Activated naive CD4-positive, alpha-beta T cell treated with anti-CD3 and anti-CD28 coated beads, Interleukin-2, amount 50 U/mL, for 24 hours (primary cell): ENCODE results near the gene DDAH2.
"Not testable (repeated sequence)": the region's sequence is repeated elsewhere in the genome, so short reads cannot be mapped to it uniquely, and the experiment has no call there.

Experiments
- H3K27ac Mint-ChIP-seq: one replicate; pipeline ENCODE4 v1.8.0; 2021; ENCODE audit warnings: mild to moderate bottlenecking, mixed read lengths
- H3K27me3 Mint-ChIP-seq: one replicate; pipeline ENCODE4 v1.8.0; 2021; ENCODE audit warnings: mixed read lengths
- H3K36me3 Mint-ChIP-seq: one replicate; pipeline ENCODE4 v1.8.0; 2021; ENCODE audit warnings: mixed read lengths
- H3K4me1 Mint-ChIP-seq: one replicate; pipeline ENCODE4 v1.8.0; 2021; ENCODE audit warnings: mixed read lengths
- H3K4me3 Mint-ChIP-seq: one replicate; pipeline ENCODE4 v1.8.0; 2021; ENCODE audit warnings: mild to moderate bottlenecking, mixed read lengths
- H3K9me3 Mint-ChIP-seq: one replicate; pipeline ENCODE4 v1.8.0; 2021; ENCODE audit warnings: mixed read lengths

The DDAH2 gene

DNA sequence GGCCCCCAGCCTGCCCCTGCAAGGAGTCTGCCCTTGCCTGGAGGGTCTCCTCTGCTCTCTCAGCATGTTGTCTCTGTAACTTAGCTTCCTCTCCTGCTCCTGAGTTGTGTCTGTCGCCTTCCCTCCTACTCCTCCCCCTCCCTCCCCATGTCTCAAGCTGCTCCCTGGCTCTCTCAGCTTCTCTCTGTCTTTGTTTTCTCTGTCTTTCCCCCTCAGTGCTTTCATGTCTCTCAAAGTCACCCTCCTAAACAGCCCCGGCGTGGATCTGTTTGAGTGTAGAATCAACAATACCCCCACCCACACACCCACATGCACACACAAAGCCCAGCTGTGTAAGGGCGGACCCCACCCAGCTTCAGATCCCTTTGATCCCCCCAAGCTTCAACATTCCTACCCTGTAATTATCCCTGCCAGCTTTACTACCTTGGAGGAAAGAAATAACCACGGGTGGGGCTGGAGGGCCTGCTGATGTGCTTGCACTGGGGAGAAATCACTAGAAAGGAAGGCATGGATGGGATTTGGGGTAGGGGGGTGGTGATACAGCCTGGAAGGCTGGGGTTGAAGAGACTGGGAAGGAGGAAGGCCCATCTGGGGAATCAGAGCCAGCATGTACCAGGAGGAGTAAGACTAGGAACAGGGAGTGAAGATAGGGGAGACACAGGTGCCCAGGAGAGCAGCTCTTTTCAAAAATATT lies 15.0 kb downstream of the DDAH2 start:
- Mint-ChIP-seq H3K27ac (peak overlapping the region; percentile 17), H3K36me3 (no peaks in the 10 kb centered on the region), H3K4me1 (peaks cover 19% of the 10 kb centered on the region), H3K4me3 (no peak overlapping the region), H3K27me3 (no peaks in the 10 kb centered on the region), H3K9me3 (no peaks in the 10 kb centered on the region)

DNA sequence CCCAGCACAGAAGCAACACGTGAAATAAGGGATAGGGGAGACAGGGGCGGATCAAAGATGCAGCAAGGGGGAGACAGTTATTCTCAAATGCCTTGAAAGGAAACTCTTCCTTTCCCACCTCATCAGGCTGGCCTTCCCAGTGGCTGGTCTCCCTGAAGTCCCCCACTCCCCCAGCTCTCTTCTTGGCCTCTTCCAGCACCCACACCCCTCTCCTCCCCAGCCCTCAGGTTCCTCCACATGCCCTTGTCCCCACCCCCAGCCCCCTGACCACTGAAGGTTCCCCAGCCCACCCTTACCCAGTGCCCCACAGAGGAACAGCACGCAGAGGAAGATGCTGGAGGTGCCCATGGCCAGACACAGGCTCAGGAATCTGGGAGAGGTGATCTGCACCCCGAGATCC lies 15.6 kb downstream of the DDAH2 start:
- Mint-ChIP-seq H3K27me3 (no peaks in the 10 kb centered on the region), H3K9me3 (no peaks in the 10 kb centered on the region), H3K27ac (no peak overlapping the region), H3K4me1 (peaks cover 19% of the 10 kb centered on the region), H3K4me3 (no peak overlapping the region), H3K36me3 (no peaks in the 10 kb centered on the region)

DNA sequence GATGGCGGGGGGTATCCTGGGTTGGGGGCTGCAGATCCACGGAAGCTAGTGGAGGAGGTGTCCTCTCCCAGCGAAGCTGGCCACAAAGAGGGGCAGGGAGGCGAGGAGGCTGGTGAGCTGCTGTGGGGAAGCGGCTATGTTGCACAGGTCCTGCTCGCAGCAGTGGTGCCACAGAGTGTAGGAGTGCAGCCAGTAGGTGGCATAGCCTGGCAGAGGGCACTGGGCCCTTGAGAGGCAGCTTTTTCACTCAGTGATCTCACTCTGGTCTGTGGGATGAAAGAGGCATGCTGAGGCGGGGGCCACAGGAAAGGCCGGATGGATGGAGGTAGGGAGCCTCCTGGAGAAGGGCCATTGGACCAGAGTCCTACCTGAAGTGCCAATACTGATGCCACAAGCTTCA lies 16.8 kb downstream of the DDAH2 start:
- H3K4me1 Mint-ChIP-seq, result peaks cover 19% of the 10 kb centered on the region
- no peaks in the 10 kb centered on the region for H3K9me3 Mint-ChIP-seq
- H3K27me3 Mint-ChIP-seq, result no peaks in the 10 kb centered on the region
- no peaks in the 10 kb centered on the region for H3K36me3 Mint-ChIP-seq
- H3K27ac Mint-ChIP-seq, result no peak overlapping the region
- H3K4me3 Mint-ChIP-seq, result no peak overlapping the region

DNA sequence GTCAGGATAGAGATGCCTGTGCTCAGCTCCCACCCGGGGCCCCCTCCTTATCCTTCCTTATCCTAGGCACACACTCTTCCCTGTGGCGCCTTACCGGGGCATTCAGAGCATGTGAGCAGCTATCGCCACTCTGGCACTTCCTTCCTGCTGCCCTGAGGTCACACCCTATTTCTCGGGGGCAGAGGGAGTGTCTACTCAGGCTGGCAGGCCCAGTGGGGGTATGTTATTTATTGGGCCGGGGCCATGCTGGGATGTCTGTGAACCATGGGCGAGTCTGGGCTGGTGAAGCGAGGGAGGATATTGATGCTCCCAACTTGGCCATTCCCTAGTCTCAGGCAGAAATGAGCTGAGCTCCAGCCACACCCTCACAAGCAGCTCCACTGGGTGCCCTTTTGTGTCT lies 17.9 kb downstream of the DDAH2 start:
- Mint-ChIP-seq H3K27ac (no peak overlapping the region), H3K36me3 (no peaks in the 10 kb centered on the region), H3K4me1 (peaks cover 19% of the 10 kb centered on the region), H3K27me3 (no peaks in the 10 kb centered on the region), H3K9me3 (no peaks in the 10 kb centered on the region), H3K4me3 (no peak overlapping the region)

DNA sequence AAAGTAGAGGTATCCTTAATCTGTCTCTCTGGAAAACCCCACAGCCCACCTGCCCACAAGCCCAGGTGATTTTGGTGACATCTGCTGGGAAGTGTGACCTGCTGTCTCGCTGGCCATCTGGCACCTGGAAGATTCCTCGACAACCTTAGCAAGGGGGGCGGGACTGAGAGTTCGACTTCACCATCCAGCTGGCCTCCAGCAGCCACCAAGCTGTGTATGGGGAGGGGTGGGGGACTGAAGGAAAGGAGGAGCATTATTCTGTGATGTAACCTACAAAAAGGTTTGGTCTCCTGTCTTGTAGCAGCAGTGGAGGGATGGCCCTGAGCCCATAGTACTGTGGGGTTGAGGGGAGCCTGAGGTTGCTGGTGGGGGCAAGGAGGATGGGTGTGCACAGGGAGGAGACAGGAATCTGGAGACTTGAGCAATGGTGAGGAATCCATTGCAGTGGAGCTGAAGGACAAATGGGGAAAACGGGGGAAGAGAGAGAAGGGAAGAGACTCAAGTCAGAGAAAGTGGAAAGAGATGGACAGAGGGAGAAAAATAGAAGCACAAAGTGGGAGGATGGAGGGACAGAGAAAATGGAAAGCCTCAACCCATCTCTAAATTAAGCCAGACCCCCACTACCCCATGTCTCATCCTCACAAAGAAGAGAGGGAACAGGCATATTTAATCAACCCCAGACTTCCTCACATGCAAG lies 18.4 kb downstream of the DDAH2 start:
- Mint-ChIP-seq H3K27me3 (no peaks in the 10 kb centered on the region), H3K9me3 (no peaks in the 10 kb centered on the region), H3K4me3 (no peak overlapping the region), H3K36me3 (no peaks in the 10 kb centered on the region), H3K4me1 (peaks cover 19% of the 10 kb centered on the region), H3K27ac (no peak overlapping the region)

DNA sequence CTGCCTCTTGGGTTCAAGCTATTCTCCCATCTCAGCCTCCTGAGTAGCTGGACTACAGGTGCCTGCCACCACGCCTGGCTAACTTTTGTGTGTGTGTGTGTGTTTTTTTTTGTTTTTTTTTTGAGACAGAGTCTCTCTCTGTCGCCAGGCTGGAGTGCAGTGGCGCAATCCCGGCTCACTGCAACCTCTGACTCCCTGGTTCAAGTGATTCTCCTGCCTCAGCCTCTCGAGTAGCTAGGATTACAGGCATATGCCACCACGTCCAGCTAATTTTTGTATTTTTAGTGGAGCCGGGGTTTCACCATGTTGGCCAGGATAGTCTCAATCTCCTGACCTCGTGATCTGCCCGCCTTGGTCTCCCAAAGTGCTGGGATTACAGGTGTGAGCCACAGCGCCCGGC lies 19.9 kb downstream of the DDAH2 start:
- H3K4me1 Mint-ChIP-seq, result peaks cover 18% of the 10 kb centered on the region
- not testable (repeated sequence) for H3K4me3 Mint-ChIP-seq, H3K27me3 Mint-ChIP-seq, H3K36me3 Mint-ChIP-seq, H3K9me3 Mint-ChIP-seq, H3K27ac Mint-ChIP-seq

DNA sequence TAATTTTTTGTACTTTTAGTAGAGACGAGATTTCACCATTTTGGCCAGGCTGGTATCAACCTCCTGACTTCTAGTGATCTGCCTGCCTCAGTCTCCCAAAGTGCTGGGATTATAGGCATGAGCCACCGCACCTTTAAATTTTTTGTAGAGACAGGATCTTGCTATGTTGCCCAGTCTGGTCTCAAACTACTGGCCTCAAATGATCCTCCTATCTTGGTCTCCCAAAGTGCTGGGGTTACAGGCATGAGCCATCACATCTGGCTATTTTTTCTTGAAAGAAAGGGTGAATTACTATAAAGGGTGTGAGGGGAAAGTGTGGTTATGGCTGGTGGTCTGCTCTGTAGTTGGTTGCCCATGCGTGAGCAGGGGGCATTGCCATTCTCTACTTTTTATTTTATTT lies 20.9 kb downstream of the DDAH2 start:
- Mint-ChIP-seq H3K4me1 (peaks cover 17% of the 10 kb centered on the region), H3K27ac (no peak overlapping the region), H3K27me3 (no peaks in the 10 kb centered on the region), H3K36me3 (no peaks in the 10 kb centered on the region), H3K9me3 (no peaks in the 10 kb centered on the region), H3K4me3 (no peak overlapping the region)

DNA sequence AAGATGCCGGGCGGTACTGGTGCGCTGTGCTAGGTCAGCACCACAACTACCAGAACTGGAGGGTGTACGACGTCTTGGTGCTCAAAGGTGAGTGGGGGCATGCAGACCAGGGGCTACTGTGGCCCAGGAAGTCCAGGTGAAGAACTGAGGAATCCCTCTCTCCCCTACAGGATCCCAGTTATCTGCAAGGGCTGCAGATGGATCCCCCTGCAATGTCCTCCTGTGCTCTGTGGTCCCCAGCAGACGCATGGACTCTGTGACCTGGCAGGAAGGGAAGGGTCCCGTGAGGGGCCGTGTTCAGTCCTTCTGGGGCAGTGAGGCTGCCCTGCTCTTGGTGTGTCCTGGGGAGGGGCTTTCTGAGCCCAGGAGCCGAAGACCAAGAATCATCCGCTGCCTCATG lies 21.4 kb downstream of the DDAH2 start:
- peaks cover 18% of the 10 kb centered on the region for H3K4me1 Mint-ChIP-seq
- no peaks in the 10 kb centered on the region for H3K27me3 Mint-ChIP-seq

DNA sequence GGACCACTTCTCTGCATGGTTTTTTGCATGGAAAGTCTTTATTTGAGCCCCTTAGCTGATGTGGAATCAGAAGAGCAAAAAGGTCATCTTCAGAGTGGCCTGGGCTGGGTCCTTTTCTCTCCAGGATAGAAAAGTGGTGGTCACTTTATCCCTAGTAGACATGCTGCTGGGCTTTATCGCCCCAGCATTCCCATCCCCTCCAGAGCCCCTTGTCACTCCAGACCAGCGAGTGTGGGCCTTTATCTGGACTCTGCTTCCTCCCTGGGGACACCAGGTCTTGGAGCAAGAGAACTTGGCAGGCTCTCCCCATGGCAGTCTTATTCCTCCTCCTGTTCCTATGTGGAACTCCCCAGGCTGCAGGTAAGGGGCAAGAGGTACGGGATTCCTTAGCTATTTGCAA lies 22.5 kb downstream of the DDAH2 start, which contains the start of gene LY6G6F:
TSS of gene LY6G6F (plus strand) at position 268 of the 400 bp plus-strand sequence. CDS start at position 309, 41 bp downstream.
- H3K27me3 Mint-ChIP-seq, result no peaks in the 10 kb centered on the region
- no peak within 1 kb of the TSS for H3K4me3 Mint-ChIP-seq
- no peaks in the 10 kb centered on the region for H3K36me3 Mint-ChIP-seq
- H3K4me1 Mint-ChIP-seq, result peaks cover 22% of the 10 kb centered on the region
- H3K27ac Mint-ChIP-seq, result peak within 1 kb of the TSS; percentile 30
- no peaks in the 10 kb centered on the region for H3K9me3 Mint-ChIP-seq

More for the DNA sequence above, 21.4 kb downstream of the DDAH2 start:
- Mint-ChIP-seq H3K27ac (no peak overlapping the region), H3K4me3 (no peak overlapping the region), H3K9me3 (no peaks in the 10 kb centered on the region), H3K36me3 (no peaks in the 10 kb centered on the region)

DNA sequence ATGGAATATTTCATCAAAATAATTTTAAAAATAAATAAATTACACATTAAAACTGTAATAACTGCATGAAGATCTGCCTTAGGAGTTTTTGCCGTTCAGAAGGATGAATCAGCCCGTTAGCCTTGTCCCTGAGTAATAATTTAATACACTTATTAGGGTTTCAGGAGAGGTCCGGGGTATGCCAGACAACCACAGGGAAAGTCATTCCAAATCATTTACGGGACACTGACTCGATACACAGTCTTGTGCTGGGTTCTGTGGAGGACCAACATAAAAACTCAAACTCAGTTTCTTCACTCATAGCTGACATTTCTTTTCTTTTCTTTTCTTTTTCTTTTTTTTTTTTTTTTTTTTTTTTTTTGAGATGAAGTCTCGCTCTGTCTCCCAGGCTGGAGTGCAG lies 23.2 kb downstream of the DDAH2 start:
- H3K9me3 Mint-ChIP-seq, result no peaks in the 10 kb centered on the region
- no peak overlapping the region for H3K27ac Mint-ChIP-seq
- no peak overlapping the region for H3K4me3 Mint-ChIP-seq
- H3K27me3 Mint-ChIP-seq, result no peaks in the 10 kb centered on the region
- H3K36me3 Mint-ChIP-seq, result no peaks in the 10 kb centered on the region
- peaks cover 23% of the 10 kb centered on the region for H3K4me1 Mint-ChIP-seq

DNA sequence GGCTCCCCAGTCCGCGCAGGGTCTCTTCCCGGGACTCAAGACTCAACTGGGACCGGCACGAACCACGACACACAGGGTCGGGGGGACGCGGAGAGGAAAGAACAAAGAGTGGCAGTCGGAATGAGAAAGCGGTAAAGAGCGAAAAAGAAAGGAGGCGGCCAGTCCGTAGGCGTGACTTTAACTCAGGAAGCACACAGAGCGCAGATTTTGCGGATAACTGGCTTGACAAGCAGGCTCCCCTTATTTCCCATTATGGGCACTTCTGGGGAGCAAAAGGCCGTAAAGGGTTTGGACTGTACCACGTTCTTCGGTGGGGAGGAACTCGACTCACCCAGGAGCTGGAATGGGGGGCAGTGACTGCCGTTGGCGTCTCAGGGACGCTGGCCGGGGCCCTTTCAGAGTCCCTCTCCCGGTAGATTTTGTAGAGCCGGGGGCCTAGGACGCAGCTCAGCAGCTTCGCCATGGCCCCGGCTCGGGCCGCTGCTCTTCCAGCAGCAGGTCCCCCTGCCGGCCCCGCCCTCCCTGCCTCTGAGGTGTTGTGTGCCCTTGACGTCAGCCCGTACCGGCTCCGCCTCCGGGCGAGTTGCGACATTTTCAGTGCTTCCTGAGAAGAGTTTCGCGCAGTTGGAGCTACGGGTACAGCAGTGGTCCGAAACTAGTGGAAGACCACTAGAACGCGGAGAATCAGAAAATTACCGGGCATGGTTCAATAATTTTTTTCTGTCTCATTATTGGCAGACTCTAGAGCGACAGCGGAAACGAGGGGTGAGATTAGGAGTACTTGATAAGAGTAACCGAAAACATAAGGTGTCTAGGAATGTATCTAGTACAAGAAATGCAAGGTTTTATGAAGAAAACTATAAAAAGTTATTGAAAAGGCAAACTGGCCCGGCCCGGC lies 26.0 kb downstream of the DDAH2 start, which contains the start of gene ABHD16A:
TSS of gene ABHD16A (minus strand) at position 506 of the 898 bp plus-strand sequence. CDS start at position 463, 43 bp downstream.
- Mint-ChIP-seq H3K4me3 (peak within 1 kb of the TSS; percentile 99), H3K4me1 (peaks cover 26% of the 10 kb centered on the region), H3K27me3 (no peaks in the 10 kb centered on the region), H3K36me3 (peaks cover under 1% of the 10 kb centered on the region), H3K27ac (peak within 1 kb of the TSS; percentile 99), H3K9me3 (no peaks in the 10 kb centered on the region)

DNA sequence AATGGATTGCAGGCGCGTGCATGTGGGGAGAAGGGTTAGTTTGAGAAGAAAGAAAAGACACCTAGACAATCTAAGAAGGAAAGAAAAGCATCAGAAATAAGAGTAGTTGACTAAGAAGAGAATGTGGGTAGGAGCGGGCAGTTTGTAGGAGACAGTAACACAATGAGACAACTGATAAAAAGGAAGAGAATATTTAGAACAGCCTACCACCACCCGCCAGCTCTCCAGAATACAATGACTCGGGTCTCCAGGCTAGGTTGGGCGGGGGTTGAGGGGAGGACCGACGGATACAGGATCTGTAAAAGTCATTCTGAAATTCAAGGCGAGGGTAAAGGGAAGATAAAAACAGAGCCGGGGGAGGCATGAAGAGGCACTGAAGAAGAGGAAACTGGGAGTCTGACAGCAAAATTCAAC lies 26.7 kb downstream of the DDAH2 start:
- Mint-ChIP-seq H3K4me1 (peaks cover 33% of the 10 kb centered on the region), H3K4me3 (peak overlapping the region; percentile 99), H3K9me3 (no peaks in the 10 kb centered on the region), H3K27ac (peak overlapping the region; percentile 99), H3K36me3 (peaks cover 1% of the 10 kb centered on the region), H3K27me3 (no peaks in the 10 kb centered on the region)

DNA sequence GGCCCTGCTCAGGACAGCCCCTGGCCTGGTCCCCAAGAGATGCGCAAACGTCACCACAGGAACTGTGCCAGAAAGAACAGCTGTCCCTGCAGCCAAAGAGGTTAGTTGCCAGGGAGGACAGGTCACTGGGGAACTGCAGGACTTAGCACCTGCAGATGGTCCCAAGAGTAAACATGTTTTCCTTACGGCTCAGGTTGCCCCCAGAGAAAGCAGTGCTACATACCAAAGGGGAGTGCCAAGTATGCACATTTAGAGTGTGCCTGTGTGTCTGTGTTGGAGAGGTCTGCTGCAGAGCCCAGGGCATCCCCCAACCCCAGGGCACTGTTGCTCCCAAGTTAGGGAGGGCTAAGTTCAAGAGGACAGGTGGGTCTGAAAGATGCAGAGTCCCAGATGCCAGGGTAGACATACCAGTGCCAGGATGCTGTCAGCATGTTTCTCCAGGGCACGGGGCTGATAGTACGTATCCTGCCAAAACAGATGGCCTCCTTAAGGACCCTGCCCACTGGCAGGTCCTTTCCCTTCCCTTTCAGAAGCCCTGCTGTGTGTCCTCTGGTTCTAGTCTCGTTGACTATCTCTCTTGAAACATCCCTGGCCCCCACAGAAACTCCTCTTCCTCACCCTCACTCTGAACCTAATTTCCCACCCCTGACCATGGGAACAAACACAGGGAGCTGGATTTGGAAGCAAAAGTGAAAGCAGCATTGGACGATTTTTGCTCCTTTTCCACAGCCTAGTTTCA lies 27.3 kb downstream of the DDAH2 start:
- H3K4me1 Mint-ChIP-seq, result peaks cover 36% of the 10 kb centered on the region
- H3K9me3 Mint-ChIP-seq, result no peaks in the 10 kb centered on the region
- H3K36me3 Mint-ChIP-seq, result peaks cover 1% of the 10 kb centered on the region

DNA sequence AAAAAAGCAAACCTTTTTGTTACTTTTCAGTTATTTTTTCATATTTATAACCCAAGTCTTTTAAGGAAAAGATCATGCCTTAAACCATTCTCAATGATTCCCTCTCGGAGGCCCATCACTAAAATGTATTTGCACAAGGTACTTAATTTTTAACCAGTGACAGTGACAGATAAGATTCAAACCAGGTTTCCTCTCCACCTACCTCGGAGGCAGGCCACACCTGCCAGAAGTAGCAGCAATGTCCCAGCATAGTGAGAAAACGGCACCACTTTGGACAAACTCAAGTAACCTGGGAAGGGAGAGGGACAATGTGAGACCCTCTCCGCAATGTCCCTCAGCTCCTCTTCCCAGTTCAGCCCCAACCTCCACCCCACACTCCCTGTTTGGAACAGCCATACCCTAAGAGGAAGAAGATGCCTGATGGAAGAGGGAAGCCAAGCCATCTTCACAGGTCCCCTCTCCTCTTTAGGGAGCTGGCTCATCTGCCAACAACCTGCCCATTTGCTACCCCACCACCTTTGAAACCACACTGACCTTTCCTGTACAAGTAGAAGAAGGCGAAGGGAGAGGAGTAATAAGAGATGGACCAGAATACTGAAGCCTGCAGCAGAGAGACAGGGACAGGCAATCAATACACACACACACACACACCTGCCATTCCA lies 28.2 kb downstream of the DDAH2 start:
- H3K27ac Mint-ChIP-seq, result peak overlapping the region; percentile 12
- H3K4me3 Mint-ChIP-seq, result peak overlapping the region; percentile 31
- peaks cover 1% of the 10 kb centered on the region for H3K36me3 Mint-ChIP-seq
- H3K27me3 Mint-ChIP-seq, result no peaks in the 10 kb centered on the region
- peaks cover 36% of the 10 kb centered on the region for H3K4me1 Mint-ChIP-seq
- no peaks in the 10 kb centered on the region for H3K9me3 Mint-ChIP-seq

More for the DNA sequence above, 27.3 kb downstream of the DDAH2 start:
- Mint-ChIP-seq H3K4me3 (peak overlapping the region; percentile 99), H3K27me3 (no peaks in the 10 kb centered on the region), H3K27ac (peak overlapping the region; percentile 99)
